SK-N-SH treated with all-trans-retinoic acid at 6 μM for 48 hours (cell line): ENCODE results near the gene ALG2.

ENCODE experiments used
- ATAC-seq: fragments of 200-7000 bp; cut with Tn5 transposase; 3 replicates; pipeline ENCODE4 v1.9.1; 2020; ENCODE audit warnings: mild to moderate bottlenecking, moderate library complexity
- ARNTL ChIP-seq: fragments of 450-650 bp; formaldehyde crosslinking; IDR thresholded peaks from 2 replicates; pipeline ENCODE4 v1.5.0; 2020; ENCODE audit warnings: low read depth, mild to moderate bottlenecking, moderate library complexity, borderline replicate concordance
- BACH2 ChIP-seq: fragments of 250-450 bp; sonication (Bioruptor Pico); IDR thresholded peaks from 2 replicates; pipeline ENCODE4 v1.9.0; 2021; ENCODE audit warnings: mild to moderate bottlenecking, borderline replicate concordance
- CREB5 ChIP-seq: fragments of 250-450 bp; sonication (Bioruptor Pico); IDR thresholded peaks from 2 replicates; pipeline ENCODE4 v1.5.1; 2020; ENCODE audit warnings: low read depth, mild to moderate bottlenecking, moderate library complexity
- CSDC2 ChIP-seq: fragments of 250-450 bp; sonication (Bioruptor Pico); IDR thresholded peaks from 2 replicates; pipeline ENCODE4 v1.5.0; 2020; ENCODE audit warnings: mild to moderate bottlenecking, moderate library complexity
- GLIS3 ChIP-seq: fragments of 250-450 bp; sonication (Bioruptor Pico); IDR thresholded peaks from 2 replicates; pipeline ENCODE4 v1.5.0; 2020; ENCODE audit warnings: mild to moderate bottlenecking, moderate library complexity
- ISL1 ChIP-seq: fragments of 250-450 bp; sonication (Bioruptor Pico); IDR thresholded peaks from 2 replicates; pipeline ENCODE4 v2.1.2; 2022; ENCODE audit warnings: mild to moderate bottlenecking, moderate library complexity
- OSR1 ChIP-seq: fragments of 250-450 bp; sonication (Bioruptor Pico); IDR thresholded peaks from 2 replicates; pipeline ENCODE4 v1.8.0; 2022; ENCODE audit warnings: moderate library complexity, mild to moderate bottlenecking, inconsistent platforms
- POU6F1 ChIP-seq: fragments of 250-450 bp; sonication (Bioruptor Pico); IDR thresholded peaks from 2 replicates; pipeline ENCODE4 v1.8.0; 2021; ENCODE audit warnings: low read depth, mild to moderate bottlenecking, moderate library complexity, borderline replicate concordance
- PPARA ChIP-seq: fragments of 250-450 bp; sonication (Bioruptor Pico); IDR thresholded peaks from 2 replicates; pipeline ENCODE4 v1.5.0; 2020; ENCODE audit warnings: mild to moderate bottlenecking, borderline replicate concordance
- RARB ChIP-seq: fragments of 250-450 bp; sonication (Bioruptor Pico); IDR thresholded peaks from 2 replicates; pipeline ENCODE4 v1.8.0; 2021; ENCODE audit warnings: mild to moderate bottlenecking, moderate library complexity
- SNAI2 ChIP-seq: fragments of 250-450 bp; sonication (Bioruptor Pico); IDR thresholded peaks from 2 replicates; pipeline ENCODE4 v1.5.0; 2020; ENCODE audit warnings: mild to moderate bottlenecking, moderate library complexity
- TCF4 ChIP-seq: fragments of 250-450 bp; sonication (Bioruptor Pico); IDR thresholded peaks from 2 replicates; pipeline ENCODE4 v1.8.0; 2021; ENCODE audit warnings: mild to moderate bottlenecking, moderate library complexity, borderline replicate concordance
- TOX ChIP-seq: fragments of 250-450 bp; sonication (Bioruptor Pico); IDR thresholded peaks from 2 replicates; pipeline ENCODE4 v1.8.0; 2021; ENCODE audit warnings: mild to moderate bottlenecking, moderate library complexity, borderline replicate concordance
- TSHZ2 ChIP-seq: fragments of 250-450 bp; sonication (Bioruptor Pico); IDR thresholded peaks from 2 replicates; pipeline ENCODE4 v1.5.0; 2020; ENCODE audit warnings: mild to moderate bottlenecking, moderate library complexity
- ZC3H10 ChIP-seq: fragments of 250-450 bp; sonication (Bioruptor Pico); IDR thresholded peaks from 2 replicates; pipeline ENCODE4 v1.5.1; 2021; ENCODE audit warnings: mild to moderate bottlenecking, moderate library complexity
- ZFP3 ChIP-seq: fragments of 250-450 bp; sonication (Bioruptor Pico); IDR thresholded peaks from 2 replicates; pipeline ENCODE4 v1.5.0; 2020; ENCODE audit warnings: mild to moderate bottlenecking, moderate library complexity
- ZFP30 ChIP-seq: fragments of 450-650 bp; formaldehyde crosslinking; IDR thresholded peaks from 2 replicates; pipeline ENCODE4 v1.5.0; 2022; ENCODE audit warnings: mild to moderate bottlenecking, moderate library complexity
- ZNF565 ChIP-seq: fragments of 450-650 bp; formaldehyde crosslinking; conservative IDR thresholded peaks from 2 replicates; pipeline ENCODE4 v1.5.0; 2020; ENCODE audit warnings: low read depth, mild to moderate bottlenecking, moderate library complexity
- ZNF70 ChIP-seq: fragments of 450-650 bp; formaldehyde crosslinking; IDR thresholded peaks from 2 replicates; pipeline ENCODE4 v1.5.0; 2020; ENCODE audit warnings: mild to moderate bottlenecking, moderate library complexity
- ZNF8 ChIP-seq: fragments of 450-650 bp; formaldehyde crosslinking; IDR thresholded peaks from 2 replicates; pipeline ENCODE4 v1.5.0; 2020; ENCODE audit warnings: mild to moderate bottlenecking, moderate library complexity
- TF ChIP-seq, protein P1 (sequence below): fragments of 250-450 bp; sonication (Bioruptor Pico); IDR thresholded peaks from 2 replicates; pipeline ENCODE4 v1.8.0; 2020; ENCODE audit warnings: mild to moderate bottlenecking, moderate library complexity, borderline replicate concordance
- TF ChIP-seq, protein P2 (sequence below): fragments of 250-450 bp; sonication (Bioruptor Pico); IDR thresholded peaks from 2 replicates; pipeline ENCODE4 v1.5.1; 2021; ENCODE audit warnings: mild to moderate bottlenecking, moderate library complexity

The ALG2 gene

GRCh38 chr9:99184110-99184474, 37.6 kb downstream of the ALG2 start (continued):
- TF ChIP-seq, protein P1, sequence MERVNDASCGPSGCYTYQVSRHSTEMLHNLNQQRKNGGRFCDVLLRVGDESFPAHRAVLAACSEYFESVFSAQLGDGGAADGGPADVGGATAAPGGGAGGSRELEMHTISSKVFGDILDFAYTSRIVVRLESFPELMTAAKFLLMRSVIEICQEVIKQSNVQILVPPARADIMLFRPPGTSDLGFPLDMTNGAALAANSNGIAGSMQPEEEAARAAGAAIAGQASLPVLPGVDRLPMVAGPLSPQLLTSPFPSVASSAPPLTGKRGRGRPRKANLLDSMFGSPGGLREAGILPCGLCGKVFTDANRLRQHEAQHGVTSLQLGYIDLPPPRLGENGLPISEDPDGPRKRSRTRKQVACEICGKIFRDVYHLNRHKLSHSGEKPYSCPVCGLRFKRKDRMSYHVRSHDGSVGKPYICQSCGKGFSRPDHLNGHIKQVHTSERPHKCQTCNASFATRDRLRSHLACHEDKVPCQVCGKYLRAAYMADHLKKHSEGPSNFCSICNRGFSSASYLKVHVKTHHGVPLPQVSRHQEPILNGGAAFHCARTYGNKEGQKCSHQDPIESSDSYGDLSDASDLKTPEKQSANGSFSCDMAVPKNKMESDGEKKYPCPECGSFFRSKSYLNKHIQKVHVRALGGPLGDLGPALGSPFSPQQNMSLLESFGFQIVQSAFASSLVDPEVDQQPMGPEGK (CRISPR knock-in tag): no peak
- TF ChIP-seq ZFP30 (CRISPR knock-in tag) (no peak), ZNF70 (CRISPR knock-in tag) (no peak), RARB (no peak), OSR1 (CRISPR knock-in tag) (no peak), PPARA (CRISPR knock-in tag) (no peak)

- TF ChIP-seq ZNF8 (no peak), SNAI2 (CRISPR knock-in tag) (no peak), ARNTL (no peak), TSHZ2 (no peak), ZNF70 (CRISPR knock-in tag) (no peak), TCF4 (CRISPR knock-in tag) (no peak), ZFP30 (CRISPR knock-in tag) (no peak), BACH2 (CRISPR knock-in tag) (no peak), GLIS3 (CRISPR knock-in tag) (no peak), POU6F1 (no peak), ZC3H10 (CRISPR knock-in tag) (no peak), ZNF565 (no peak), PPARA (CRISPR knock-in tag) (no peak), ZFP3 (no peak), TOX (CRISPR knock-in tag) (no peak), RARB (no peak), ISL1 (no peak), CSDC2 (CRISPR knock-in tag) (no peak)
- TF ChIP-seq, protein P1 (CRISPR knock-in tag): no peak
- TF ChIP-seq, protein P2, sequence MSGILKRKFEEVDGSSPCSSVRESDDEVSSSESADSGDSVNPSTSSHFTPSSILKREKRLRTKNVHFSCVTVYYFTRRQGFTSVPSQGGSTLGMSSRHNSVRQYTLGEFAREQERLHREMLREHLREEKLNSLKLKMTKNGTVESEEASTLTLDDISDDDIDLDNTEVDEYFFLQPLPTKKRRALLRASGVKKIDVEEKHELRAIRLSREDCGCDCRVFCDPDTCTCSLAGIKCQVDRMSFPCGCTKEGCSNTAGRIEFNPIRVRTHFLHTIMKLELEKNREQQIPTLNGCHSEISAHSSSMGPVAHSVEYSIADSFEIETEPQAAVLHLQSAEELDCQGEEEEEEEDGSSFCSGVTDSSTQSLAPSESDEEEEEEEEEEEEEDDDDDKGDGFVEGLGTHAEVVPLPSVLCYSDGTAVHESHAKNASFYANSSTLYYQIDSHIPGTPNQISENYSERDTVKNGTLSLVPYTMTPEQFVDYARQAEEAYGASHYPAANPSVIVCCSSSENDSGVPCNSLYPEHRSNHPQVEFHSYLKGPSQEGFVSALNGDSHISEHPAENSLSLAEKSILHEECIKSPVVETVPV (CRISPR knock-in tag): no peak
- TF ChIP-seq, all 23 proteins: peak for 0
- no peak for ATAC-seq
Observed at GRCh38 chr9:99183616-99184015, 38.1 kb downstream of the ALG2 start.

GRCh38 chr9:99182356-99182755, 39.4 kb downstream of the ALG2 start:
- ATAC-seq: no peak
- no peak for TF ChIP-seq SNAI2 (CRISPR knock-in tag)
- no peak for TF ChIP-seq OSR1 (CRISPR knock-in tag)
- TF ChIP-seq, protein P1 (CRISPR knock-in tag): no peak
- no peak for TF ChIP-seq ISL1
- TF ChIP-seq CREB5 (CRISPR knock-in tag): no peak
- no peak for TF ChIP-seq ZNF565
- no peak for TF ChIP-seq RARB
- TF ChIP-seq TCF4 (CRISPR knock-in tag): no peak
- TF ChIP-seq ZC3H10 (CRISPR knock-in tag): no peak
